GM03348 (cell line): Measurements from ENCODE around the gene KCNMB2.
"Not testable (repeated sequence)": the region's sequence is repeated elsewhere in the genome, so short reads cannot be mapped to it uniquely, and the experiment has no call there.

Experiments
- DNase-seq: peaks from one replicate; pipeline ENCODE4 v3.0.0; 2012; ENCODE audit warnings: low spot score

KCNMB2 gene

DNA sequence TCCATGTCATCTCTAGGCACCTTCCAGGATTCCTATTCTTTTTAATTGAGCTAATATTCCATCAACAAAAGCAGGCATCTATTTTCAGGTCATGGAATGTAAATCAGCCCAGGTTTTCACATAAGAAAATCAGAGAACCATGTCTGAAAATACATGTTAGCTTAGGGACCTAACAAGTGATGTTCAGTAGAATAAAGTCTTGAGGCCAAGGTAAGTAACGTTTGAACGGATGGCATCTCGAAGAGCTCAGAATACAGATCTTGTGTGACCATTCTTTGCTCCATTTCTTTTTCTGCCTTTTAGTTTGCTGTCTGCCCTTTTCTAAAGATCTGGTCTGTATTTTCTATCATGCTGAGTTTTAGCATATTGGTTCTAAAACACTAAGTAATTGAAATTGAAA lies 16.5 kb upstream of the KCNMB2 start:
- no peak for DNase-seq

DNA sequence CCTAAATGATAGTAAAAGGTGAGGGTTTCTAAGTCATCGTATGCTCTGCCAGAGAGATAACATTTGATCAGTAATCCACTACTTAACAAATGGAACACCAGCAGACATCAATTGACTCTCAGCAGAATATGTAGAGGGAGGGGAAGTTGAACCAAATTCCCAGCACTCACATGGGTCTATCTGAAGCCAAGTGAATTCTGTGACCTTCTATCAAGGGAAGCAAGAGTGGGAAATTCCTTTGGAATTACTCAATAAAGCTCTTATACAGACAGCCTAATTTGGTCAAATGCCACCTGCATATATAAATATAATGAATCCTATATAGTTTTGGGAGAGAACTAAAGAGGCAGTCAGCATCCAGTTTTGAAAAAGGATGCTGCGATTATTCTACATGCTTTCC lies 15.8 kb upstream of the KCNMB2 start:
- no peak for DNase-seq

DNA sequence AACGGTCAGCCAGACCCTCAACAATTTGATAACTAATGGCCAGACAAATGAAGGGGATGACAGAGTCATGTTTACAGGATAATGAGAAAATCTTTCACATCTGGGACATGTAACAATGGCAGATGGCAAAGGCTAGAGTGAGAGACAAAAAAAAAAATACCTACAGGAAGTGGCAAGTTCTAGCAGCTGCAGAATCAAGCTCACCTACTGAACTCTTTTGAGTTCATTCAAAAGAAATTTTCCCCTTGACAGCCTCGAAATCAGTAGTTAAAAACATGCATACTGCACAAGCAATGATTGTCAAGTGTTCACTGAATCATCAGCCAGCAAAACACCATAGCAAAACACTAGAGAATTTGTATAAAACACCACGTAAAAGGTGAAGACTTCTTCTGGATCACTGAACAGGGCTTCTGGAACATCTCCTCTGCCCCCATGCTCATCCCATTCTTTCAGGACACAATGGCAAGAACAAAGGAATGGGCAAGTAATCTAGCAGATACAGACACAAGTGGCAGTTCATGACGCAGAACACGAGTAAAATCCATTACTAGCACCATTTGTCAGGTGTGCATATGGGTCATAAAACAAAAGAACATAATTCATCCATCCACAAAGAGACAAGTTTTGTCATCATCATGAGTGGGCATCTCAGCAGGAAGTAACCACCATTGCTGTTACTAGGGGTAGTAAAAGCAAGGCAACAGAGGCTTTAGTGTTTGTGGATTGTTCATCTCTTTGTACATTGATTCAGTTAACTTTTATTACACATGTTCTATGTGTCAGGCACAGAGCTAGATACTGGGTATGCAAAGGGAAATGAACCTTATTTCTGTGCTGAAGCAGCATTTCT lies 13.8 kb upstream of the KCNMB2 start:
- no peak for DNase-seq

DNA sequence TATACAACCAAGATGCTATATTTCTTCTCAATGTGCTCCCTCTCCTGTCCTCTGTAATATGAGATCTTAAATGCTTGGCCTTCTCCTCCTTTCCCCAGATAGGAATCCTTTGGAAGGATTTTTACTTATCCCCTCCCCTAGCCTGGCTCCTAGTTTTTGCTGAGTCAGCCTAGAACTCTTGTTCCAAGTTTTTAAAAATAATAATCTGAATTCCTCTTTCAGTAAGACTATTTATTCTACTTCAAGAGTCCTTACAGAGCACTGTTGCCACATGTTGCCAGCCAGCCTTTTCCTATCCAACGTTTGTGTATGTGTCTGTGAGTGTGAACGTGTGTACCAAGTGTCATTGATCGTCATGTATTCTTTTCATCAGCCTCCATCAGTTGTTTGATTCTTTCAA lies 11.0 kb upstream of the KCNMB2 start:
- DNase-seq = peak; percentile 8

DNA sequence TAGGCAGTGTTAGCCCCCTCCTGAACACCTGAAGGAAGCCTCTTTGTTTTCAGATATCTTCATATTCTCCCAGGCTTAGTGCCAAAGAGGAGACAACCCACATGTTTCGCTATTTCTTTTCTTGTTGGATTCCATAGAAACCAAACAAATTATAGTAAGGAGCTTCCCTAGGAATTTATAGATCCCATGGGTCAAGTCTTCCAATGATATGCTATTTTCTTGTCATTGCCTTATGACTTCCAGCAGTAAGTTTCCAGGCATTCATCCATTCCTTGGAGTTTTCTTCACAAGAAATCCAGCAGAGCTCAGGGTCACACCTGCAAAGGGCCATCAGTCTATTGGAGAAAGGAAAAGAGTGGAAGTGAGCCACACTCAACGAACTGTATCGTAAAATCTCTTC lies 9.9 kb upstream of the KCNMB2 start:
- DNase-seq = no peak

GRCh38 chr3:178527981-178528380 lies 8.3 kb upstream of the KCNMB2 start:
- DNase-seq = no peak

GRCh38 chr3:178529606-178530225 lies 6.5 kb upstream of the KCNMB2 start:
- DNase-seq = no peak

DNA sequence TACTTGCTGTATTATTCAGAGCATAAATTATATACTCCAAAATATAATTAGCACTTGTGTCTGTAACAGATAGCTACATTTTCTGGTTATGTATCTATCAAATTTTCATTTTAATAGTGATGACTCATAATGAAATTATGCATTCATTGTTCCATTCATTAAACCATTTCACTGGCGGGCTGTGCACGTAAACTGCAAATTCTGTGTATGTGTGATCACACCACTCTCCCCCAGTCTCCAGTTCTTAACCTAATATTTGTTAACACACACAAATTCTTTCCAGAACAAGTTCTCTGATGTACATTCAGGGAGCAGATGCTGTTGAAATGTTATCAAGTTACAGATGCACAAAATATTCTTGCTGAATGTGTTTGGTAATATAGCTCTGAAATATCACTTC lies 3.8 kb upstream of the KCNMB2 start:
- DNase-seq = no peak

GRCh38 chr3:178537122-178537705 lies 978 bp downstream of the KCNMB2 start:
- DNase-seq = no peak

DNA sequence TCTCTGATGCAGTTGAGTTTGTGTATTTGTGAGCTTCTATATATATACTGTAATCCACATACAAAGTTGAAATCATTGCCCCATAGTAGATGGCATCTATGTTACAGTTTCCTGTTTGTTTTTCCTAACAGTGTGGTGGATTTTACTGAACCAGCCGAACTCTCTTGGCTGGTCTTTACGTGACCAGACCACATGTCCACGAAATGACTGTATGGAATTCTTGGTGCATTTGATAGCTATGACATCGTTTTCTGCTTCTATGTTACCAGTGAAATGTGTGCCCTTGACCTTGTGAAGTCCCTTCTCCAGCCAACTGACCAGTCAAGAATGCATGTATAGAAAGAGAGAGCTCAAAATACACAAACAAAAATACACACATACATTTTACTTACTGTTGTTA lies 1.8 kb downstream of the KCNMB2 start:
- no peak for DNase-seq

DNA sequence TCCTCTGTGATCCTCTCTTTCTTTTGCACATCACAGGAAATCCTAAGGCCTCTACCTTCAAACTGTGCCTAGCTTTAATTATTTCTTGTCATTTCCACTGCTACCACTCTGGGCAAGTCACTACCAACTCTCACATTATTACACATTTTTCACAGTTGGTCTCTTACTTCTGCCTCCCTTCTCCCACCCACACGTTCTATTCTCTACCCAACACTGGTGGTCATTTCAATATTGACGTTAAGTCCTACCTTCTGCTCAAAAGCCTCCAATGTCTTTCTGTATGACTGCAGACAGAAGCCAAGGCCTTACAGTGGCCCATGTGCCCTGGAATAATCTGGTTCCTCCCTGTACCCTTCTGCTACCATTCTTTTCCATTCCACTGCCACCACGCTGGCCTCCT lies 3.9 kb downstream of the KCNMB2 start:
- no peak for DNase-seq

GRCh38 chr3:178545337-178545736 lies 9.1 kb downstream of the KCNMB2 start:
- DNase-seq = no peak

DNA sequence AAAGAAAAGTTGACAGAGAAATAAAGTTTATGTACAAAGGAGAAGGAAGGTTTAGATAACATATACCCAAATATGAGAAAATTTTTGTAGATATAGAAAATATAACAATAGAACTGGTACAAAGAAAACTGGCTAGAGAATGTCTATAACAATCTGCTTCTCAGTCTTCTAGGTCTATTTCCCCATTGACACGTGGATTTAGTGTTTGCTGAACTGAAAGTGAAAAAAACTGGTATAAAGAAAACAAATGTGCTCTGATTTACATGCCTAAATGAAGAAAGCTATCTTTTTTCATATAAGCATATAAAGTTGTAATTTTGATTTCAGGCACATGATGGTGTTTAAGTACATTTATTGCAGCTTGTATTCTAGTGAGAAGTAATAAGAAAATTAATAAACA lies 9.8 kb downstream of the KCNMB2 start:
- no peak for DNase-seq

DNA sequence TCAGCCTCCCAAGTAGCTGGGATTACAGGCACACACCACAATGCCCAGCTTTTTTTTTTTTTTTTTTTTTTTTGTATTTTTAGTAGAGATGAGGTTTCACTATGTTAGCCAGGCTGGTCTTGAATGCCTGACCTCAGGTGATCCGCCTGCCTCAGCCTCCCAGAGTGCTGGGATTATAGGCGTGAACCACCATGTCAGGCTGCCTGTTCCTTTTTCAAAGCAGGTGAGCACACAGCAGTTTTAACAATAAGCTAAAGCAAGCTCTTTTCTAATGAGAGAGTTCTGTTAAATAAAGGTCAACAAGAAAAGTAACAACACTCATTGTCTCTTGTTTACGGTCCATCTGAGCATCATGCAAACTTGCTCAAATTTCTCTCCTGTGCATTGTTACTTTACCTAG lies 13.2 kb downstream of the KCNMB2 start:
- DNase-seq = not testable (repeated sequence)

DNA sequence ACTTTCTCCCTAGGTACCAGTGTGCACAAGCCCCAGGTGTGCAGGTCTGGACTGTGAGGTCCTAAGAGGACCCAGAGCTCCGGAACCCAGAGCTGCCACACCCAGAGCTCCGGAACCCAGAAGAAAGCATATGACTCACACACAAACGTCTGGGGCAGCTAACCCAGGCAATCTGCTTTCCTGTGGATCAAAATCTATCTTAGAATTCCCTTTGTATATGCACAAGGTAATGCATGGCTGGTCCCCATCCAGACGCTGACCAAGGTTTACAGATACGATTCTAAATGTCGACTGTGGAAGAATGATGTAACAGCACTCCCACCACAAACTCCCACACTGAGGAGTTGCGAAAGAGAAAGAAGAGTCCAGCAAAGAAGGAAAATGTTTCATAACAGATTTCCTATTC lies 15.7 kb downstream of the KCNMB2 start:
- DNase-seq = peak; percentile 19

DNA sequence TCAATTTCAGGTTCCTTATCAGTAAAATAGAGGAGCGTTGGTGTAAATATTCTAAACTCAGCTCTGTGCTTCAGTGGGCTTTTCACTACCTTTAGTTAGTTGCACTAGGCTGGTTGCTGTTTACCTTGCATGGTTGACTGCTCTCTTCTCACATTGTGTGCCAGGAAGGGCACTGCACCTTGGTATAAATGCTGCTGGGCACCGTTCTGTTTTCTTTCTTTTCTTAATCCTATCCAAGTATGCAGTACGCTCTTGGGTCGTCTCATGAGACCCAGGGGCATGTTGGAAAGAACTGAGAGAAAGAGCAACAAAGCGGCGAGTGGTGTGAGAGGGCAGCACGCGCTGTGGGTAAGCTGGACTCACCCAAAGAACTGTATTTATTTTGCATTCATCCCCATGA lies 22.4 kb downstream of the KCNMB2 start:
- DNase-seq = no peak

GRCh38 chr3:178560759-178561158 lies 24.5 kb downstream of the KCNMB2 start:
- DNase-seq = no peak

GRCh38 chr3:178561239-178561638 lies 25.0 kb downstream of the KCNMB2 start:
- DNase-seq = no peak

DNA sequence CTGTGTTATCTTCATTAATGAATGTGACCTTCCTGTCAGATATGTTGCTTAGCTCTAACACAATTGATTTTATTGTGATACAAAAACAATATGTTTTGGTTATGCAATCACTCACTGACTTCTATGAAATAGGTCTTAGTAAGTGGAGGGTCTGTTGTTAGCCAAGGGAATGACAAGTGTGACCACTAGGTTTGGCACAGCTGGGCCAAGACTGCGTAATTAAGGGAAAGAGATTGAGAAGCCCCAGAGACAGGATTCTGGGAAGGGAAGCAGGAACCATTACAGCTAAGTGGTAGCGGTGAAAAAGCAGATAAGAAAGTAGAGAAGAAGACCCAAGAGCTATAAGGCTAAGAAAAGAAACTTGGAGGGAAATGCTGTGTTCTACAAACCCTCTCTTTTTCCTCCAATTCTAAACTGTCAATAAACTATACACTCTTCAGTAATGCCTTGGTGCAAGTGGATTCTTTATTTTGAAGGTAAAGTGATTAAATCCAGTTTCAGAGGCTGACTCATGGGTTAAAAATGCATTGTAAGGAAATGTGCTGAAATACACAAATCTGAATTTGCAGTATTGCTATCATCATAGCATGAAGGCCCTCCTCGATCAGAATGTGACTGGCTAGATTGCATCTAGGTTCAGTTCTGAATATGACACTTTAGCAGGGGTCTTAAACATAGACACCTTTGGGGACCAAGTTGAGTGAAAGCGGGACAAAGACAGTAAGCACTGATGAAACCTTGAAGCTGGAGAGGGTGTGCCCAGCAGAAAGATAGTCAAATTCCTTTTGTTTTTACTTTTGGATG lies 26.1 kb downstream of the KCNMB2 start:
- DNase-seq = peak; percentile 10

DNA sequence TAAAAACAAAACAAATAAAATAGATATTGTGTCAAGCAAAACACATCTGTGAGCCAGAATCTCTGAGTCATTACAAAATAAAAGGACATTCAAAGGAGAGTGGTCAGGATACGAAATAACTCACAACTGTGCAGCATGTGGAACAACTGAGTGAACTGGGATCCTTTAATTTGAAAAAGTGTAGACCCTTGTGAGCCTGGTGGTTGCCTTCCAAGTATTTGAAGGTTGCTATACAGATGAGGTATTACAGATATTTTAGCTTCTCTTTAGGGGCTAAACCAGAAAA lies 26.7 kb downstream of the KCNMB2 start:
- DNase-seq = peak; percentile 26

DNA sequence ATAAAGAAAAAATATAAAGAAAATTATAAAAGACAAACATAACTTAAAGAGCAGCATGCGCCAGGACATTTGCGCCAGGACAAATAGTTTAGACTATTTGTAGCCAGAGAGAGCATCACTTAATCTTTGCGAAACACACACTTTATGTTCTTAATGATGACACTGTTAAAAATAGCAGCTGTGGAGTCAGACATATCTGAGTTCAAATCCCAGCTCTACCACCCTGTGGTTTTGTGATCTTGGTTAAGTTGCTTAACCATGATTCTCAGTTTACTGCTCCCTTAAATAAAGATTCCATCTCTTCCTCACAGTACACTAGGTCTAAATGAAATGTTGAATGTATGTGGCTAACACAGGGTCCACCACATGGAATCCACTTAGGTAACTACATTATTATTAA lies 31.4 kb downstream of the KCNMB2 start:
- no peak for DNase-seq

DNA sequence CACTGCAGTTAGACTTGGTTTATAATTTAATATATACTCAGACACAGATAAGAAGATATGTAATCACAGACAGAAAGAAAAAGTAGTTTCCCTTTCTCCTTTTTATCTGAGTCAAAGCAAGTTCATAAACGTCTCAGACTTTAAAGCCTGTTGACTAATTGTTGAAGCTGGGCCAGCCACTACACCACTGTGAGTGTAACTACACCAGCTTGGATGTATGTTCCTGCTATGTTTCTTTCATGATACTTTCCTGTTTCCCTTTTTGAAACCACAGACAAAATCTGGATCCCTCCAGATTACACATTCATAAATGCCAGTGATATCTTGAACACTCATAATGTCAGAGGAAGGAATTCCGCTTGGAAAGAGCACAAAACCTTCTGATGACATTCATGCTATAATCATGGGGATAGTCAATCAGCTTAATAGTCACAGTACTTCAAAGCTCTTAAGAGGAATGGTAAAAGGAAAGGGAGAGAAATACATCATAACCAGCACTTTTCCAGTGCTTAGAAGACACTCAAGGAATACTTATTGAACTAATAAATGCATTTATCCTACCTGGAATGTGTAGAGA lies 32.0 kb downstream of the KCNMB2 start:
- DNase-seq = no peak

GRCh38 chr3:178568911-178569310 lies 32.7 kb downstream of the KCNMB2 start:
- DNase-seq = no peak
